ENCODE data around the gene ADGRB2. TPM values are rescaled to one million over a fixed set of nuclear protein-coding genes. Genes with fewer than 3 reads are reported as not detected.

ADGRB2 gene
- total RNA-seq, 4 donors from 2014 or later = 0.18 to 2.1 (median 0.86) TPM

GRCh38 chr1:31792541-31792940, 28.4 kb upstream of the ADGRB2 start:
- intact Hi-C loops (cut with DNase I) = loop anchor here (5.0 kb wide), 1 partner anchor 130 kb away; no protein-coding TSS in a partner anchor
- WGBS, 2 donors = 78 to 80% methylated on average over 3 to 4 of the region's 4 CpGs
- TF ChIP-seq CTCF (IDR thresholded peaks at IDR 0.05) (no peak), POLR2A (IDR thresholded peaks at IDR 0.05) (no peak)

GRCh38 chr1:31792116-31792515, 28.0 kb upstream of the ADGRB2 start:
- Histone ChIP-seq H3K36me3 (no peaks in the 10 kb centered on the region), H3K4me3 (no peak overlapping the region), H3K9me3 (no peaks in the 10 kb centered on the region), H3K27me3 (peaks cover 0 to 11% (median 0%) of the 10 kb centered on the region in 4 donors), H3K27ac (no peak overlapping the region), H3K4me1 (peaks cover 8 to 20% (median 11%) of the 10 kb centered on the region in 3 donors)
- TF ChIP-seq POLR2A (IDR thresholded peaks at IDR 0.05) (no peak), CTCF (IDR thresholded peaks at IDR 0.05) (no peak)
- intact Hi-C loops (cut with DNase I) = loop anchor here (5.0 kb wide), 1 partner anchor 130 kb away; no protein-coding TSS in a partner anchor
- no peak for DNase-seq
- 60% methylated on average over 1 of the region's 11 CpGs; no CpG with 5 or more reads in 1 of the 2 donors for WGBS, 2 donors

More at GRCh38 chr1:31792541-31792940, 28.4 kb upstream of the ADGRB2 start:
- Histone ChIP-seq H3K27ac (no peak overlapping the region), H3K4me3 (no peak overlapping the region), H3K36me3 (no peaks in the 10 kb centered on the region), H3K9me3 (no peaks in the 10 kb centered on the region), H3K4me1 (peaks cover 8 to 20% (median 11%) of the 10 kb centered on the region in 3 donors), H3K27me3 (peaks cover 0 to 12% (median 0%) of the 10 kb centered on the region in 4 donors)
- no peak for DNase-seq

- no peak for DNase-seq
- H3K27ac ChIP-seq = no peak overlapping the region
- intact Hi-C loops (cut with DNase I) = loop anchor here (5.0 kb wide), 1 partner anchor 129 kb away; no protein-coding TSS in a partner anchor
- H3K27me3 ChIP-seq = peaks cover 0 to 11% (median 0%) of the 10 kb centered on the region in 4 donors
- H3K9me3 ChIP-seq = no peaks in the 10 kb centered on the region
- H3K4me3 ChIP-seq = no peak overlapping the region
- TF ChIP-seq POLR2A (IDR thresholded peaks at IDR 0.05) = no peak
- no peak for TF ChIP-seq CTCF (IDR thresholded peaks at IDR 0.05)
- no peaks in the 10 kb centered on the region for H3K36me3 ChIP-seq
- WGBS, 2 donors = 88 to 91% methylated on average over 11 to 12 of the region's 13 CpGs
- peaks cover 8 to 20% (median 11%) of the 10 kb centered on the region in 3 donors for H3K4me1 ChIP-seq
These were observed 27.2 kb upstream of the ADGRB2 start for GRCh38 chr1:31791131-31791858.

- intact Hi-C loops (cut with DNase I) = loop anchor here (5.0 kb wide), 1 partner anchor 128 kb away; no protein-coding TSS in a partner anchor
These were observed 26.5 kb upstream of the ADGRB2 start for GRCh38 chr1:31790641-31791091.

More at GRCh38 chr1:31790641-31791091, 26.5 kb upstream of the ADGRB2 start:
- Histone ChIP-seq H3K36me3 (no peaks in the 10 kb centered on the region), H3K4me1 (peaks cover 8 to 20% (median 11%) of the 10 kb centered on the region in 3 donors), H3K4me3 (no peak overlapping the region), H3K27me3 (peaks cover 0 to 11% (median 0%) of the 10 kb centered on the region in 4 donors), H3K9me3 (no peaks in the 10 kb centered on the region), H3K27ac (no peak overlapping the region)
- TF ChIP-seq POLR2A (IDR thresholded peaks at IDR 0.05) (no peak), CTCF (IDR thresholded peaks at IDR 0.05) (no peak)
- 88 to 95% methylated on average over 4 to 10 of the region's 11 CpGs for WGBS, 2 donors
- DNase-seq = no peak

Measured in esophagus squamous epithelium (tissue), 5 donors.